WTC11 (cell line): Measurements from ENCODE around the gene TTR. TPM values are rescaled to one million over a fixed set of nuclear protein-coding genes. Genes with fewer than 3 reads are reported as not detected.

Experiments
- ATAC-seq: fragments of 200-7000 bp; cut with Tn5 transposase; 2 replicates; pipeline ENCODE4 v1.10.0; 2021; ENCODE audit warnings: mild to moderate bottlenecking, moderate library complexity
- CTCF ChIA-PET: fragments of 300-600 bp; sonication (Branson Sonifier 250); formaldehyde crosslinking; loops from one replicate; lab custom pipeline; 2021; ENCODE audit warnings: antibody characterized with exemption; lab: Charles Lee
- POLR2A ChIA-PET: fragments of 350-600 bp; sonication (Branson Sonifier 250); formaldehyde crosslinking; loops from one replicate; lab custom pipeline; 2021; ENCODE audit warnings: antibody characterized with exemption; lab: Charles Lee
- DNase-seq: peaks from one replicate; pipeline ENCODE4 v3.0.0; 2021; ENCODE audit warnings: low spot score
- H3K27ac Mint-ChIP-seq: 2 replicates; pipeline ENCODE4 v1.8.0; 2021; ENCODE audit warnings: mixed read lengths
- H3K27me3 Mint-ChIP-seq: 2 replicates; pipeline ENCODE4 v1.8.0; 2021; ENCODE audit warnings: low read depth, mild to moderate bottlenecking, moderate library complexity, mixed read lengths
- H3K36me3 Mint-ChIP-seq: 2 replicates; pipeline ENCODE4 v1.8.0; 2021; ENCODE audit warnings: mixed read lengths
- H3K4me1 Mint-ChIP-seq: 2 replicates; pipeline ENCODE4 v1.8.0; 2022; ENCODE audit warnings: mixed read lengths
- H3K4me3 Mint-ChIP-seq: 2 replicates; pipeline ENCODE4 v1.8.0; 2021; ENCODE audit warnings: mild to moderate bottlenecking, moderate library complexity, mixed read lengths
- H3K9me3 Mint-ChIP-seq: 2 replicates; pipeline ENCODE4 v1.8.0; 2021; ENCODE audit warnings: mixed read lengths
- ARID4B ChIP-seq: sonication (generic); formaldehyde crosslinking; IDR thresholded peaks from 2 replicates; pipeline ENCODE4 v1.8.0; 2023; ENCODE audit warnings: missing genetic modification reagents, mild to moderate bottlenecking, borderline replicate concordance
- CREM ChIP-seq: sonication (generic); formaldehyde crosslinking; IDR thresholded peaks from 2 replicates; pipeline ENCODE4 v1.8.1; 2022; ENCODE audit warnings: mild to moderate bottlenecking, missing genetic modification reagents, moderate library complexity
- GABPB1 ChIP-seq: sonication (generic); formaldehyde crosslinking; IDR thresholded peaks from 2 replicates; pipeline ENCODE4 v1.8.1; 2023; ENCODE audit warnings: mild to moderate bottlenecking, missing genetic modification reagents
- GRHL2 ChIP-seq: fragments of 250-450 bp; sonication (Bioruptor Pico); IDR thresholded peaks from 2 replicates; pipeline ENCODE4 v1.8.0; 2022; ENCODE audit warnings: mild to moderate bottlenecking, moderate library complexity; ENCODE audit not compliant: insufficient replicate concordance, severe bottlenecking
- GTF2I ChIP-seq: fragments of 250-450 bp; sonication (Bioruptor Pico); conservative IDR thresholded peaks from 2 replicates; pipeline ENCODE4 v1.4.0; 2021; ENCODE audit warnings: mild to moderate bottlenecking
- HMGXB4 ChIP-seq: sonication (generic); formaldehyde crosslinking; IDR thresholded peaks from 2 replicates; pipeline ENCODE4 v1.8.1; 2023; ENCODE audit warnings: mild to moderate bottlenecking, moderate library complexity, missing genetic modification reagents
- MXD4 ChIP-seq: fragments of 250-450 bp; sonication (Bioruptor Pico); IDR thresholded peaks from 2 replicates; pipeline ENCODE4 v1.8.0; 2021; ENCODE audit warnings: mild to moderate bottlenecking, moderate library complexity, borderline replicate concordance
- NFATC4 ChIP-seq: fragments of 250-450 bp; sonication (Bioruptor Pico); IDR thresholded peaks from 2 replicates; pipeline ENCODE4 v1.9.0; 2021; ENCODE audit warnings: mild to moderate bottlenecking
- NFYB ChIP-seq: sonication (generic); formaldehyde crosslinking; conservative IDR thresholded peaks from 2 replicates; pipeline ENCODE4 v1.8.0; 2022; ENCODE audit warnings: low read depth, missing genetic modification reagents
- PRDM15 ChIP-seq: sonication (generic); formaldehyde crosslinking; IDR thresholded peaks from 2 replicates; pipeline ENCODE4 v1.8.0; 2022; ENCODE audit warnings: missing genetic modification reagents
- PRRX2 ChIP-seq: fragments of 250-450 bp; sonication (Bioruptor Pico); IDR thresholded peaks from 2 replicates; pipeline ENCODE4 v1.8.0; 2021; ENCODE audit warnings: mild to moderate bottlenecking
- SOX15 ChIP-seq: fragments of 250-450 bp; sonication (Bioruptor Pico); IDR thresholded peaks from 2 replicates; pipeline ENCODE4 v1.9.0; 2021; ENCODE audit warnings: mild to moderate bottlenecking
- TCF7 ChIP-seq: sonication (generic); formaldehyde crosslinking; IDR thresholded peaks from 2 replicates; pipeline ENCODE4 v1.8.0; 2022; ENCODE audit warnings: mild to moderate bottlenecking, low read depth, missing genetic modification reagents, moderate library complexity
- TEAD4 ChIP-seq: sonication (generic); formaldehyde crosslinking; IDR thresholded peaks from 2 replicates; pipeline ENCODE4 v1.8.0; 2022; ENCODE audit warnings: mild to moderate bottlenecking, missing genetic modification reagents
- USF1 ChIP-seq: sonication (generic); formaldehyde crosslinking; IDR thresholded peaks from 2 replicates; pipeline ENCODE4 v1.8.0; 2022; ENCODE audit warnings: mild to moderate bottlenecking, missing genetic modification reagents
- ZNF423 ChIP-seq: fragments of 250-450 bp; sonication (Bioruptor Pico); IDR thresholded peaks from 2 replicates; pipeline ENCODE4 v2.1.2; 2022; ENCODE audit warnings: mild to moderate bottlenecking, moderate library complexity
- total RNA-seq: library from RNA; stranded (reverse); gene quantifications from 3 replicates; pipeline ENCODE4 v1.2.3, GENCODE V29; 2021
- TF ChIP-seq, protein P1 (sequence below): sonication (generic); formaldehyde crosslinking; IDR thresholded peaks from 2 replicates; pipeline ENCODE4 v1.8.1; 2022; ENCODE audit warnings: mild to moderate bottlenecking, missing genetic modification reagents, moderate library complexity, borderline replicate concordance
- TF ChIP-seq, protein P2 (sequence below): sonication (generic); formaldehyde crosslinking; IDR thresholded peaks from 2 replicates; pipeline ENCODE4 v1.8.1; 2023; ENCODE audit warnings: mild to moderate bottlenecking, missing genetic modification reagents
- TF ChIP-seq, protein P3 (sequence below): fragments of 250-450 bp; sonication (Bioruptor Pico); IDR thresholded peaks from 2 replicates; pipeline ENCODE4 v1.9.0; 2021; ENCODE audit warnings: moderate library complexity, mild to moderate bottlenecking, inconsistent platforms, borderline replicate concordance

Gene TTR
- total RNA-seq, 1 experiment from 2014 or later: 1.0 TPM

- TF ChIP-seq, protein P1, sequence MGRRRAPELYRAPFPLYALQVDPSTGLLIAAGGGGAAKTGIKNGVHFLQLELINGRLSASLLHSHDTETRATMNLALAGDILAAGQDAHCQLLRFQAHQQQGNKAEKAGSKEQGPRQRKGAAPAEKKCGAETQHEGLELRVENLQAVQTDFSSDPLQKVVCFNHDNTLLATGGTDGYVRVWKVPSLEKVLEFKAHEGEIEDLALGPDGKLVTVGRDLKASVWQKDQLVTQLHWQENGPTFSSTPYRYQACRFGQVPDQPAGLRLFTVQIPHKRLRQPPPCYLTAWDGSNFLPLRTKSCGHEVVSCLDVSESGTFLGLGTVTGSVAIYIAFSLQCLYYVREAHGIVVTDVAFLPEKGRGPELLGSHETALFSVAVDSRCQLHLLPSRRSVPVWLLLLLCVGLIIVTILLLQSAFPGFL (CRISPR knock-in tag): no peak
- TF ChIP-seq MXD4 (CRISPR knock-in tag): no peak
- no peak for TF ChIP-seq CREM
- no peak for TF ChIP-seq SOX15 (CRISPR knock-in tag)
- no peak for TF ChIP-seq GTF2I
- TF ChIP-seq GRHL2 (CRISPR knock-in tag): no peak
- TF ChIP-seq NFATC4 (CRISPR knock-in tag): no peak
- no peak for TF ChIP-seq TEAD4 (CRISPR knock-in tag)
- TF ChIP-seq NFYB (CRISPR knock-in tag): no peak
- TF ChIP-seq ZNF423 (CRISPR knock-in tag): no peak
- TF ChIP-seq, all 79 proteins: peak for 0
Measured at GRCh38 chr18:31596081-31596872, 4.6 kb downstream of the TTR start (continued).

- Mint-ChIP-seq H3K27ac (no peak overlapping the region), H3K36me3 (no peaks in the 10 kb centered on the region), H3K4me3 (no peak overlapping the region), H3K9me3 (peaks cover 3% of the 10 kb centered on the region), H3K4me1 (peaks cover 2% of the 10 kb centered on the region; the same call in 1 of the 2 replicates), H3K27me3 (no peaks in the 10 kb centered on the region)
- DNase-seq (no peak), ATAC-seq (no peak)
- ChIA-PET CTCF (interaction anchor here (1.2 kb wide), 1 partner anchor 13 kb away, joined by 3 read pairs; no protein-coding TSS in a partner anchor), POLR2A (no interaction called here)
- TF ChIP-seq GABPB1 (CRISPR knock-in tag): no peak
- TF ChIP-seq ARID4B (CRISPR knock-in tag): no peak
- TF ChIP-seq PRRX2 (CRISPR knock-in tag): no peak
- TF ChIP-seq PRDM15 (CRISPR knock-in tag): no peak
- TF ChIP-seq GRHL2 (CRISPR knock-in tag): no peak
- TF ChIP-seq, protein P2, sequence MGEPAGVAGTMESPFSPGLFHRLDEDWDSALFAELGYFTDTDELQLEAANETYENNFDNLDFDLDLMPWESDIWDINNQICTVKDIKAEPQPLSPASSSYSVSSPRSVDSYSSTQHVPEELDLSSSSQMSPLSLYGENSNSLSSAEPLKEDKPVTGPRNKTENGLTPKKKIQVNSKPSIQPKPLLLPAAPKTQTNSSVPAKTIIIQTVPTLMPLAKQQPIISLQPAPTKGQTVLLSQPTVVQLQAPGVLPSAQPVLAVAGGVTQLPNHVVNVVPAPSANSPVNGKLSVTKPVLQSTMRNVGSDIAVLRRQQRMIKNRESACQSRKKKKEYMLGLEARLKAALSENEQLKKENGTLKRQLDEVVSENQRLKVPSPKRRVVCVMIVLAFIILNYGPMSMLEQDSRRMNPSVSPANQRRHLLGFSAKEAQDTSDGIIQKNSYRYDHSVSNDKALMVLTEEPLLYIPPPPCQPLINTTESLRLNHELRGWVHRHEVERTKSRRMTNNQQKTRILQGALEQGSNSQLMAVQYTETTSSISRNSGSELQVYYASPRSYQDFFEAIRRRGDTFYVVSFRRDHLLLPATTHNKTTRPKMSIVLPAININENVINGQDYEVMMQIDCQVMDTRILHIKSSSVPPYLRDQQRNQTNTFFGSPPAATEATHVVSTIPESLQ (CRISPR knock-in tag): no peak
- no peak for TF ChIP-seq TCF7 (CRISPR knock-in tag)
- TF ChIP-seq, protein P3, sequence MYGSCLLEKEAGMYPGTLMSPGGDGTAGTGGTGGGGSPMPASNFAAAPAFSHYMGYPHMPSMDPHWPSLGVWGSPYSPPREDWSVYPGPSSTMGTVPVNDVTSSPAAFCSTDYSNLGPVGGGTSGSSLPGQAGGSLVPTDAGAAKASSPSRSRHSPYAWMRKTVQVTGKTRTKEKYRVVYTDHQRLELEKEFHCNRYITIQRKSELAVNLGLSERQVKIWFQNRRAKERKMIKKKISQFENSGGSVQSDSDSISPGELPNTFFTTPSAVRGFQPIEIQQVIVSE (CRISPR knock-in tag): no peak
- no peak for TF ChIP-seq USF1 (CRISPR knock-in tag)
- no peak for TF ChIP-seq HMGXB4 (CRISPR knock-in tag)
- TF ChIP-seq MXD4 (CRISPR knock-in tag): no peak
Measured at GRCh38 chr18:31598021-31598805, 6.5 kb downstream of the TTR start.
